K562 (cell line): ENCODE data around the gene NEUROD4. TPM values are rescaled to one million over a fixed set of nuclear protein-coding genes. Genes with fewer than 3 reads are reported as not detected.

Experiments used
- ARNT ChIP-seq, 2 experiments: fragments of 450-650 bp; IDR thresholded peaks; 2 replicates each; pipeline ENCODE4 v1.6.1; 2016; ENCODE audit warnings: mild to moderate bottlenecking in 1 of 2
- CREB1 ChIP-seq, 2 experiments: sonication (generic) in 1 of 2; formaldehyde crosslinking in 1 of 2; IDR thresholded peaks; 2 replicates each; pipeline versions ENCODE4 v1.6.1 to v1.8.0; 2012 to 2022; ENCODE audit warnings: inconsistent platforms in 1 of 2, mild to moderate bottlenecking in 1 of 2, missing genetic modification reagents in 1 of 2, moderate library complexity in 1 of 2
- FOXP1 ChIP-seq: sonication (generic); formaldehyde crosslinking; IDR thresholded peaks from 2 replicates; pipeline ENCODE4 v1.8.0; 2022; ENCODE audit warnings: mild to moderate bottlenecking, missing genetic modification reagents
- ILF3 ChIP-seq: fragments of 450-650 bp; IDR thresholded peaks from 2 replicates; pipeline ENCODE4 v1.6.1; 2018; ENCODE audit warnings: antibody characterized with exemption, mild to moderate bottlenecking, moderate library complexity, borderline replicate concordance
- KDM2B ChIP-seq: fragments of 250-450 bp; sonication (Bioruptor Pico); IDR thresholded peaks from 2 replicates; pipeline ENCODE4 v1.8.0; 2021; ENCODE audit warnings: mild to moderate bottlenecking, moderate library complexity
- MEF2D ChIP-seq: conservative IDR thresholded peaks from 2 replicates; pipeline ENCODE4 v1.6.1; 2016; ENCODE audit warnings: low read depth, missing genetic modification characterization, missing compliant biosample characterization
- polyA plus RNA-seq, 8 experiments: library from polyadenylated mRNA; depleted of rRNA in 4 of 8; stranded (reverse) in 5 of 8; unstranded in 3 of 8; fragments of >200 nt; fragmentation: Nextera tagmentation in 2 of 8; fragmentation: Illumina TruSeq in 1 of 8; extraction: Ambion mirVana in 2 of 8; extraction: Trizol in 1 of 8; gene quantifications; 2 replicates each; pipeline versions ENCODE4 v1.2.1 to v1.2.3, GENCODE V29; 2011 to 2014; ENCODE audit warnings: inconsistent platforms in 1 of 8, missing spikeins in 1 of 8
- total RNA-seq, 7 experiments: library from RNA; depleted of rRNA in 6 of 7; stranded (reverse); fragments of >200 nt in 6 of 7; fragmentation: Illumina TruSeq in 2 of 7; extraction: Trizol in 2 of 7; gene quantifications; 2 replicates each; pipeline versions ENCODE4 v1.2.1 to v1.2.3, GENCODE V29; 2011 to 2021; ENCODE audit warnings: low replicate concordance in 1 of 7
- TF ChIP-seq, protein P1 (sequence below), 2 experiments: fragments of 250-450 bp in 1 of 2; fragments of 450-650 bp in 1 of 2; sonication (Bioruptor Pico) in 1 of 2; IDR thresholded peaks; 2 replicates each; pipeline versions ENCODE4 v1.6.1 to v1.8.0; 2016 to 2021; ENCODE audit warnings: mild to moderate bottlenecking in 2 of 2, moderate library complexity in 2 of 2, missing compliant biosample characterization in 1 of 2, missing genetic modification characterization in 1 of 2
- TF ChIP-seq, protein P2 (sequence below): fragments of 250-450 bp; sonication (Bioruptor Pico); IDR thresholded peaks from 2 replicates; pipeline ENCODE4 v1.5.0; 2020; ENCODE audit warnings: mild to moderate bottlenecking
- TF ChIP-seq, protein P3 (sequence below): fragments of 450-650 bp; formaldehyde crosslinking; IDR thresholded peaks from 2 replicates; pipeline ENCODE4 v1.4.0; 2022; ENCODE audit warnings: mild to moderate bottlenecking, moderate library complexity
- TF ChIP-seq, protein P4 (sequence below): fragments of 250-450 bp; sonication (Bioruptor Pico); IDR thresholded peaks from 2 replicates; pipeline ENCODE4 v1.5.0; 2021; ENCODE audit warnings: mild to moderate bottlenecking, borderline replicate concordance
- TF ChIP-seq, protein P5 (sequence below), 2 experiments: fragments of 450-650 bp in 1 of 2; sonication (generic) in 1 of 2; formaldehyde crosslinking in 1 of 2; IDR thresholded peaks; 2 replicates each; pipeline versions ENCODE4 v1.7.1 to v1.9.0; 2016 to 2022; ENCODE audit warnings: inconsistent platforms in 1 of 2, mild to moderate bottlenecking in 1 of 2, missing genetic modification reagents in 1 of 2

NEUROD4 gene
- total and polyA plus RNA-seq, 9 of the 15 experiments (the other 6 are each of a cell fraction or from before 2014, with no cell fraction given) = not detected

DNA sequence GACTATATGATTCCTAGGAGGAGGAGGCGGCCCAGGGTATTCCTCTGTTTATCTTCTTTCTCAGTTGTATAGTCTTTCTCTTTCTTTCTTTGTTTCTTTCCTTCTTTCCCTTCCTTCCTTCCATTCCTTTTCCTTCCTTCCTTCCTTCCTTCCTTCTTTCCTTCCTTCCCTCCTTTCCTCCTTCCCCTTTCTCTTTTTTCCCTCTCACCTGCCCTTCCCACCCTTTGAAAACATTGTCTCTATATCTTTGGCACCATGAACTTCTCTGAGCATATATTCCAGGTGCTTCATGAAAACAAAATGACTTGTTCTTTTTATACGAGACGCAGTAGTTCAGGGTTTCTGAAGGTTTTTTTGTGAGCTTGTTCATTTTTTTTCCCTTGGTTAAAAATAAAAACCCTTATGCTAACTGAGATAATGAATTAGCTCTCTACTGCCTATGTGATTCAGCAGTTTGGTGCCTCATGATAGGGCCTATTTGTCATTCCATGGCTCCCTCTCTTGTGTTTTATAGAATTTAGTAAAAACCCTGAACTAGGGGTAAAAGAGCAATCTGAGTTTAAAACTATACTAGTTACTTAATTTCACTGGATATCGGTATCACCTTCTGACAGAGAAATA is 32.1 kb upstream of the NEUROD4 start (continued):
- TF ChIP-seq ILF3 (0 out of 2 replicates have a peak, but pooled peaks have one; percentile 44), FOXP1 (CRISPR knock-in tag) (no peak), MEF2D (tag) (peak; percentile 47; the same call in 1 of the 2 replicates), KDM2B (no peak), CREB1 (IDR thresholded peaks at IDR 0.05) (no peak), CREB1 (CRISPR knock-in tag; IDR thresholded peaks at IDR 0.05) (no peak), ARNT (IDR thresholded peaks at IDR 0.05) (peak; percentile 51 to 83; a peak in 2 of 4 replicates)
- TF ChIP-seq, protein P1, sequence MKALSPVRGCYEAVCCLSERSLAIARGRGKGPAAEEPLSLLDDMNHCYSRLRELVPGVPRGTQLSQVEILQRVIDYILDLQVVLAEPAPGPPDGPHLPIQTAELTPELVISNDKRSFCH (CRISPR knock-in tag; IDR thresholded peaks at IDR 0.05) = no peak
- TF ChIP-seq, protein P1 (tag; IDR thresholded peaks at IDR 0.05) = no peak
- TF ChIP-seq, protein P2, sequence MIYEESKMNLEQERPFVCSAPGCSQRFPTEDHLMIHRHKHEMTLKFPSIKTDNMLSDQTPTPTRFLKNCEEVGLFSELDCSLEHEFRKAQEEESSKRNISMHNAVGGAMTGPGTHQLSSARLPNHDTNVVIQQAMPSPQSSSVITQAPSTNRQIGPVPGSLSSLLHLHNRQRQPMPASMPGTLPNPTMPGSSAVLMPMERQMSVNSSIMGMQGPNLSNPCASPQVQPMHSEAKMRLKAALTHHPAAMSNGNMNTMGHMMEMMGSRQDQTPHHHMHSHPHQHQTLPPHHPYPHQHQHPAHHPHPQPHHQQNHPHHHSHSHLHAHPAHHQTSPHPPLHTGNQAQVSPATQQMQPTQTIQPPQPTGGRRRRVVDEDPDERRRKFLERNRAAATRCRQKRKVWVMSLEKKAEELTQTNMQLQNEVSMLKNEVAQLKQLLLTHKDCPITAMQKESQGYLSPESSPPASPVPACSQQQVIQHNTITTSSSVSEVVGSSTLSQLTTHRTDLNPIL (CRISPR knock-in tag) = no peak
- TF ChIP-seq, protein P3, sequence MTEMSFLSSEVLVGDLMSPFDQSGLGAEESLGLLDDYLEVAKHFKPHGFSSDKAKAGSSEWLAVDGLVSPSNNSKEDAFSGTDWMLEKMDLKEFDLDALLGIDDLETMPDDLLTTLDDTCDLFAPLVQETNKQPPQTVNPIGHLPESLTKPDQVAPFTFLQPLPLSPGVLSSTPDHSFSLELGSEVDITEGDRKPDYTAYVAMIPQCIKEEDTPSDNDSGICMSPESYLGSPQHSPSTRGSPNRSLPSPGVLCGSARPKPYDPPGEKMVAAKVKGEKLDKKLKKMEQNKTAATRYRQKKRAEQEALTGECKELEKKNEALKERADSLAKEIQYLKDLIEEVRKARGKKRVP (CRISPR knock-in tag) = no peak
- TF ChIP-seq, protein P4, sequence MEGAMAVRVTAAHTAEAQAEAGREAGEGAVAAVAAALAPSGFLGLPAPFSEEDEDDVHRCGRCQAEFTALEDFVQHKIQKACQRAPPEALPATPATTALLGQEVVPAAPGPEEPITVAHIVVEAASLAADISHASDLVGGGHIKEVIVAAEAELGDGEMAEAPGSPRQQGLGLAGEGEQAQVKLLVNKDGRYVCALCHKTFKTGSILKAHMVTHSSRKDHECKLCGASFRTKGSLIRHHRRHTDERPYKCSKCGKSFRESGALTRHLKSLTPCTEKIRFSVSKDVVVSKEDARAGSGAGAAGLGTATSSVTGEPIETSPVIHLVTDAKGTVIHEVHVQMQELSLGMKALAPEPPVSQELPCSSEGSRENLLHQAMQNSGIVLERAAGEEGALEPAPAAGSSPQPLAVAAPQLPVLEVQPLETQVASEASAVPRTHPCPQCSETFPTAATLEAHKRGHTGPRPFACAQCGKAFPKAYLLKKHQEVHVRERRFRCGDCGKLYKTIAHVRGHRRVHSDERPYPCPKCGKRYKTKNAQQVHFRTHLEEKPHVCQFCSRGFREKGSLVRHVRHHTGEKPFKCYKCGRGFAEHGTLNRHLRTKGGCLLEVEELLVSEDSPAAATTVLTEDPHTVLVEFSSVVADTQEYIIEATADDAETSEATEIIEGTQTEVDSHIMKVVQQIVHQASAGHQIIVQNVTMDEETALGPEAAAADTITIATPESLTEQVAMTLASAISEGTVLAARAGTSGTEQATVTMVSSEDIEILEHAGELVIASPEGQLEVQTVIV (CRISPR knock-in tag) = no peak
- TF ChIP-seq, protein P5, sequence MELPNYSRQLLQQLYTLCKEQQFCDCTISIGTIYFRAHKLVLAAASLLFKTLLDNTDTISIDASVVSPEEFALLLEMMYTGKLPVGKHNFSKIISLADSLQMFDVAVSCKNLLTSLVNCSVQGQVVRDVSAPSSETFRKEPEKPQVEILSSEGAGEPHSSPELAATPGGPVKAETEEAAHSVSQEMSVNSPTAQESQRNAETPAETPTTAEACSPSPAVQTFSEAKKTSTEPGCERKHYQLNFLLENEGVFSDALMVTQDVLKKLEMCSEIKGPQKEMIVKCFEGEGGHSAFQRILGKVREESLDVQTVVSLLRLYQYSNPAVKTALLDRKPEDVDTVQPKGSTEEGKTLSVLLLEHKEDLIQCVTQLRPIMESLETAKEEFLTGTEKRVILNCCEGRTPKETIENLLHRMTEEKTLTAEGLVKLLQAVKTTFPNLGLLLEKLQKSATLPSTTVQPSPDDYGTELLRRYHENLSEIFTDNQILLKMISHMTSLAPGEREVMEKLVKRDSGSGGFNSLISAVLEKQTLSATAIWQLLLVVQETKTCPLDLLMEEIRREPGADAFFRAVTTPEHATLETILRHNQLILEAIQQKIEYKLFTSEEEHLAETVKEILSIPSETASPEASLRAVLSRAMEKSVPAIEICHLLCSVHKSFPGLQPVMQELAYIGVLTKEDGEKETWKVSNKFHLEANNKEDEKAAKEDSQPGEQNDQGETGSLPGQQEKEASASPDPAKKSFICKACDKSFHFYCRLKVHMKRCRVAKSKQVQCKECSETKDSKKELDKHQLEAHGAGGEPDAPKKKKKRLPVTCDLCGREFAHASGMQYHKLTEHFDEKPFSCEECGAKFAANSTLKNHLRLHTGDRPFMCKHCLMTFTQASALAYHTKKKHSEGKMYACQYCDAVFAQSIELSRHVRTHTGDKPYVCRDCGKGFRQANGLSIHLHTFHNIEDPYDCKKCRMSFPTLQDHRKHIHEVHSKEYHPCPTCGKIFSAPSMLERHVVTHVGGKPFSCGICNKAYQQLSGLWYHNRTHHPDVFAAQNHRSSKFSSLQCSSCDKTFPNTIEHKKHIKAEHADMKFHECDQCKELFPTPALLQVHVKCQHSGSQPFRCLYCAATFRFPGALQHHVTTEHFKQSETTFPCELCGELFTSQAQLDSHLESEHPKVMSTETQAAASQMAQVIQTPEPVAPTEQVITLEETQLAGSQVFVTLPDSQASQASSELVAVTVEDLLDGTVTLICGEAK (IDR thresholded peaks at IDR 0.05) = peak; percentile 61
- TF ChIP-seq, protein P5 (CRISPR knock-in tag; IDR thresholded peaks at IDR 0.05) = no peak
